Gastroesophageal sphincter (tissue), 4 donors: Measurements from ENCODE around the gene CEMIP2. TPM values are rescaled to one million over a fixed set of nuclear protein-coding genes. Genes with fewer than 3 reads are reported as not detected.

Source experiments
- ATAC-seq: fragments of 150-250 bp; one replicate; pipeline ENCODE4 v1.9.1; 2016; ENCODE audit warnings: mild to moderate bottlenecking, moderate library complexity
- H3K27ac ChIP-seq, 4 donors: fragments of 200-600 bp; sonication (generic) in 3 of 4; 1 replicate in 3 of 4; 2 replicates in 1 of 4; pipeline ENCODE4 v1.5.1; 2016 to 2019
- H3K27me3 ChIP-seq: fragments of 200-600 bp; sonication (generic); one replicate; pipeline ENCODE4 v1.5.1; 2019
- H3K36me3 ChIP-seq, 2 donors: fragments of 200-600 bp; sonication (generic); one replicate each; pipeline ENCODE4 v1.5.1; 2019; ENCODE audit warnings: control low read depth in 1 of 2
- H3K4me1 ChIP-seq, 3 donors: fragments of 200-600 bp; sonication (generic); 1 replicate in 2 of 3; 2 replicates in 1 of 3; pipeline ENCODE4 v1.5.1; 2016 to 2019; ENCODE audit warnings: control low read depth in 2 of 3
- H3K4me3 ChIP-seq, 2 donors: fragments of 200-600 bp; sonication (generic); one replicate each; pipeline ENCODE4 v1.5.1; 2019; ENCODE audit warnings: mild to moderate bottlenecking in 1 of 2, moderate library complexity in 1 of 2
- H3K9me3 ChIP-seq, 3 donors: fragments of 200-600 bp; sonication (generic); one replicate each; pipeline ENCODE4 v1.5.1; 2017 to 2019; ENCODE audit warnings: control low read depth in 2 of 3
- CTCF ChIP-seq, 4 experiments: fragments of 200-600 bp in 2 of 4; fragments of 450-650 bp in 2 of 4; sonication (generic) in 1 of 4; IDR thresholded peaks; one replicate each; pipeline ENCODE4 v1.5.1; 2017 to 2019; ENCODE audit warnings: antibody characterized with exemption in 4 of 4, mild to moderate bottlenecking in 2 of 4, moderate library complexity in 2 of 4
- EP300 ChIP-seq: sonication (generic); formaldehyde crosslinking; IDR thresholded peaks from one replicate; pipeline ENCODE4 v1.6.1; 2017; ENCODE audit warnings: antibody characterized with exemption, mild to moderate bottlenecking
- POLR2A ChIP-seq, 2 donors: fragments of 450-650 bp; IDR thresholded peaks; one replicate each; pipeline ENCODE4 v1.6.1; 2017; ENCODE audit warnings: antibody characterized with exemption in 2 of 2, mild to moderate bottlenecking in 2 of 2, moderate library complexity in 1 of 2
- POLR2AphosphoS5 ChIP-seq: sonication (generic); formaldehyde crosslinking; IDR thresholded peaks from one replicate; pipeline ENCODE4 v1.6.1; 2017; ENCODE audit warnings: antibody characterized with exemption
- WGBS, 2 donors: methylation state at CpG; one replicate each; pipeline ENCODE4 v1.1.5; 2018; ENCODE audit warnings: low coverage in 1 of 2; 5-methylcytosine and 5-hydroxymethylcytosine counted together
- total RNA-seq, 4 donors: library from RNA; depleted of rRNA; stranded (reverse); fragments of >200 nt; gene quantifications; one replicate each; pipeline ENCODE4 v1.1.0, GENCODE V29; 2016

The CEMIP2 gene
- total RNA-seq, 4 donors from 2014 or later: 8.1 to 84.5 (median 17.4) TPM

- Histone ChIP-seq H3K27me3 (no peaks in the 10 kb centered on the region), H3K36me3 (no peaks in the 10 kb centered on the region), H3K27ac (no peak overlapping the region), H3K4me1 (peaks cover 0 to 15% (median 0%) of the 10 kb centered on the region in 3 donors), H3K9me3 (no peaks in the 10 kb centered on the region), H3K4me3 (no peak overlapping the region)
- no peak for ATAC-seq
- 73% methylated on average over 2 of the region's 2 CpGs; no CpG with 5 or more reads in 1 of the 2 donors for WGBS, 2 donors
- no peak for TF ChIP-seq CTCF (IDR thresholded peaks at IDR 0.05)
- no peak for TF ChIP-seq EP300
- no peak for TF ChIP-seq POLR2A (IDR thresholded peaks at IDR 0.05)
- no peak for TF ChIP-seq POLR2AphosphoS5
These were observed 125.0 kb downstream of the CEMIP2 start for GRCh38 chr9:71643330-71643729.

DNA sequence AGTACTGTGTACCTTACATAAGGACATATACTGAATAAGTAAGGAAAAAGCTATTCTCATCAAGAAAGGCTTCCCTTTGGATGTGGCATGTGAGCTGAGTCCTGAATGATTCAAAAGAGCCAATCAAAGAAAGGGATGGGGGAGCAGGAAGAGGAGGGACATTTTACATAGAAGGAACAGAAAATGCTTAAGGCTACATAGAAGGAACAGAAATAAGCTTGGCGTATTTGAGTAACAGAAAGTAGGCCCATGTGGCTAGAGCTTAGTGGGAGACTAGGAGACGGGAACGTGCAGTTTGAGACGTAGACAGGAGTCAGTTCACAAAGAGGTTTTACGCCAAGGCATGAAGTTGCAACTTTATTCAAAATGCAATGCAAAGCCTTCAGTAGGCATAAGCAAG lies 126.3 kb downstream of the CEMIP2 start:
- no peaks in the 10 kb centered on the region for H3K27me3 ChIP-seq
- H3K36me3 ChIP-seq: no peaks in the 10 kb centered on the region
- H3K27ac ChIP-seq: no peak overlapping the region
- H3K9me3 ChIP-seq: no peaks in the 10 kb centered on the region
- H3K4me3 ChIP-seq: no peak overlapping the region
- TF ChIP-seq POLR2A (IDR thresholded peaks at IDR 0.05) (no peak), EP300 (no peak), CTCF (IDR thresholded peaks at IDR 0.05) (no peak), POLR2AphosphoS5 (no peak)
- H3K4me1 ChIP-seq: peaks cover 0 to 4% (median 0%) of the 10 kb centered on the region in 3 donors
- ATAC-seq: no peak
- WGBS, 2 donors: 85 to 86% methylated on average over 5 of the region's 5 CpGs

DNA sequence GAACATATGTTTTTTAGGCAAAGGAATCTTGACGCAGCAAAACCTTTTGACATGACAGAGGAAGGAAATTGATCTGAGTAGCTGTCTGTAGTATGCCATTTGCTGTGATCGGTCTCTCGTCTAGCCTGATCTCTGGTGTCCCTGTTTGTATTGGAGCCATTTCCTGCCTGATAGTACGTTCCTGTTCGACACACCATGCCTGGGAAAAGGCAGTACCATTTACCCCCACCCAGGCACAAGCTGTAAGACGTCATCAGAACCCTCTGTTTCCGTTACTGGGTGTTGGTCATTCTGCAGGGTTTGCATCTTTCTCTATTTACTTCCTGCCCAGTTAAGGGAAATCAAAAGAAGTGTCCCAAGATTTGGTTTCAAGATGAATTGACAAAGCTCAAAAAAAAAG lies 129.7 kb downstream of the CEMIP2 start:
- H3K27me3 ChIP-seq: no peaks in the 10 kb centered on the region
- no peak overlapping the region for H3K4me3 ChIP-seq
- TF ChIP-seq POLR2AphosphoS5: peak; percentile 36
- TF ChIP-seq CTCF (IDR thresholded peaks at IDR 0.05): no peak
- H3K27ac ChIP-seq: peak overlapping the region; percentile 4 to 51 (median 16)
- WGBS, 2 donors: 53 to 78% methylated on average over 3 to 7 of the region's 7 CpGs
- no peaks in the 10 kb centered on the region for H3K9me3 ChIP-seq
- H3K4me1 ChIP-seq: no peaks in the 10 kb centered on the region
- H3K36me3 ChIP-seq: no peaks in the 10 kb centered on the region
- peak; percentile 65 for ATAC-seq

- TF ChIP-seq CTCF (IDR thresholded peaks at IDR 0.05) (no peak), POLR2AphosphoS5 (no peak), EP300 (no peak), POLR2A (IDR thresholded peaks at IDR 0.05) (no peak)
- 45 to 57% methylated on average over 5 of the region's 5 CpGs for WGBS, 2 donors
- H3K27me3 ChIP-seq: no peaks in the 10 kb centered on the region
- H3K36me3 ChIP-seq: no peaks in the 10 kb centered on the region
- no peak for ATAC-seq
- no peaks in the 10 kb centered on the region for H3K4me1 ChIP-seq
- peak overlapping the region in 3 of 4 donors; percentile 4 to 51 (median 25) for H3K27ac ChIP-seq
- H3K9me3 ChIP-seq: no peaks in the 10 kb centered on the region
- no peak overlapping the region for H3K4me3 ChIP-seq
These were observed 130.4 kb downstream of the CEMIP2 start for GRCh38 chr9:71637926-71638325.

GRCh38 chr9:71637375-71637774 lies 130.9 kb downstream of the CEMIP2 start:
- no peaks in the 10 kb centered on the region for H3K27me3 ChIP-seq
- H3K9me3 ChIP-seq: no peaks in the 10 kb centered on the region
- H3K4me1 ChIP-seq: no peaks in the 10 kb centered on the region
- WGBS, 2 donors: 23 to 70% methylated on average over 1 of the region's 1 CpG
- no peak overlapping the region for H3K27ac ChIP-seq
- no peak for TF ChIP-seq POLR2A (IDR thresholded peaks at IDR 0.05)
- TF ChIP-seq EP300: no peak
- no peak for TF ChIP-seq CTCF (IDR thresholded peaks at IDR 0.05)
- no peak for TF ChIP-seq POLR2AphosphoS5
- H3K4me3 ChIP-seq: no peak overlapping the region
- no peaks in the 10 kb centered on the region for H3K36me3 ChIP-seq
- ATAC-seq: no peak
